Esophagus squamous epithelium (tissue), 5 donors: ENCODE data around the gene CAP1. TPM values are rescaled to one million over a fixed set of nuclear protein-coding genes. Genes with fewer than 3 reads are reported as not detected.

Experiments used
- DNase-seq: peaks from one replicate; lab custom pipeline; 2025; lab: John Stamatoyannopoulos, UW
- H3K27ac ChIP-seq, 4 donors: fragments of 200-600 bp; sonication (generic); one replicate each; pipeline ENCODE4 v1.5.1; 2016 to 2019; ENCODE audit warnings: mild to moderate bottlenecking in 1 of 4
- H3K27me3 ChIP-seq, 4 donors: fragments of 200-600 bp; sonication (generic); 1 replicate in 3 of 4; 2 replicates in 1 of 4; pipeline versions ENCODE4 v1.5.1 to v1.6.0; 2017 to 2021; ENCODE audit warnings: antibody characterized with exemption in 1 of 4
- H3K36me3 ChIP-seq, 3 donors: fragments of 200-600 bp; sonication (generic); one replicate each; pipeline ENCODE4 v1.5.1; 2016 to 2019
- H3K4me1 ChIP-seq, 3 donors: fragments of 200-600 bp; sonication (generic); one replicate each; pipeline ENCODE4 v1.5.1; 2017 to 2019
- H3K4me3 ChIP-seq, 4 donors: fragments of 200-600 bp; sonication (generic); 1 replicate in 3 of 4; 2 replicates in 1 of 4; pipeline ENCODE4 v1.5.1; 2016 to 2019; ENCODE audit warnings: mild to moderate bottlenecking in 2 of 4, moderate library complexity in 1 of 4
- H3K9me3 ChIP-seq, 3 donors: fragments of 200-600 bp; sonication (generic); one replicate each; pipeline ENCODE4 v1.5.1; 2016 to 2019
- POLR2A ChIP-seq, 4 donors: fragments of 450-650 bp; IDR thresholded peaks; one replicate each; pipeline ENCODE4 v1.6.1; 2017; ENCODE audit warnings: antibody characterized with exemption in 4 of 4, mild to moderate bottlenecking in 4 of 4, moderate library complexity in 3 of 4
- WGBS, 2 donors: methylation state at CpG; one replicate each; pipeline ENCODE4 v1.1.5; 2018; 5-methylcytosine and 5-hydroxymethylcytosine counted together
- intact Hi-C: fragments of 100-400 bp; cut with DNase I; formaldehyde crosslinking; loops from one replicate; pipeline ENCODE4 v1.15.0; 2022
- total RNA-seq, 4 donors: library from RNA; depleted of rRNA; stranded (reverse); fragments of >200 nt; gene quantifications; one replicate each; pipeline ENCODE4 v1.1.0, GENCODE V29; 2016
- TF ChIP-seq, protein P1 (sequence below), 6 experiments: fragments of 450-650 bp in 4 of 6; fragments of 200-600 bp in 2 of 6; sonication (generic) in 2 of 6; IDR thresholded peaks; one replicate each; pipeline ENCODE4 v1.5.1; 2016 to 2019; ENCODE audit warnings: antibody characterized with exemption in 6 of 6, mild to moderate bottlenecking in 4 of 6, moderate library complexity in 4 of 6
- donor health status: DM: yes; HTN: yes; CAD: no.

The CAP1 gene
- total RNA-seq, 4 donors from 2014 or later, result 157 to 282 (median 227) TPM

DNA sequence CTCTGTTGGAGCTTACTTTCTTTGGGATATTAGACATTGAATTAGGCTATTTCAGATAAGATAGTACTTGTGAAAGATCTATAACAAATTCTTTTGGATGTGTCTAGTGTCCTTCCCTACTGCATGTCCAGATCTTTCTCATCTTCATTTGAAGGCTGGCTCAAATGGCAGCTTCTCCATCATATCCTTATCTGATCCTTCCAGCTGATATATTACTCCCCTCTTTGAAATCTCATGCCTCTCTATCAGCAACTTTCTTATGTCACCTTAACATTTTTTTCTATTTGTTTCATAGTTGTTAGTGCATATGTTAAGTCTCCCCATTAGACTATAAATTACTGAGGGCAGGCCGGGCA, 17.5 kb downstream of the CAP1 start:
- Histone ChIP-seq H3K4me1 (peaks cover 4 to 87% (median 40%) of the 10 kb centered on the region in 3 donors), H3K27me3 (no peaks in the 10 kb centered on the region), H3K27ac (peak overlapping the region in 3 of 4 donors; percentile 2 to 71 (median 35)), H3K9me3 (no peaks in the 10 kb centered on the region), H3K36me3 (peaks cover under 1 to 64% (median 9%) of the 10 kb centered on the region in 3 donors), H3K4me3 (no peak overlapping the region)
- 83 to 100% methylated on average over 1 of the region's 1 CpG for WGBS, 2 donors
- TF ChIP-seq, protein P1, sequence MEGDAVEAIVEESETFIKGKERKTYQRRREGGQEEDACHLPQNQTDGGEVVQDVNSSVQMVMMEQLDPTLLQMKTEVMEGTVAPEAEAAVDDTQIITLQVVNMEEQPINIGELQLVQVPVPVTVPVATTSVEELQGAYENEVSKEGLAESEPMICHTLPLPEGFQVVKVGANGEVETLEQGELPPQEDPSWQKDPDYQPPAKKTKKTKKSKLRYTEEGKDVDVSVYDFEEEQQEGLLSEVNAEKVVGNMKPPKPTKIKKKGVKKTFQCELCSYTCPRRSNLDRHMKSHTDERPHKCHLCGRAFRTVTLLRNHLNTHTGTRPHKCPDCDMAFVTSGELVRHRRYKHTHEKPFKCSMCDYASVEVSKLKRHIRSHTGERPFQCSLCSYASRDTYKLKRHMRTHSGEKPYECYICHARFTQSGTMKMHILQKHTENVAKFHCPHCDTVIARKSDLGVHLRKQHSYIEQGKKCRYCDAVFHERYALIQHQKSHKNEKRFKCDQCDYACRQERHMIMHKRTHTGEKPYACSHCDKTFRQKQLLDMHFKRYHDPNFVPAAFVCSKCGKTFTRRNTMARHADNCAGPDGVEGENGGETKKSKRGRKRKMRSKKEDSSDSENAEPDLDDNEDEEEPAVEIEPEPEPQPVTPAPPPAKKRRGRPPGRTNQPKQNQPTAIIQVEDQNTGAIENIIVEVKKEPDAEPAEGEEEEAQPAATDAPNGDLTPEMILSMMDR (IDR thresholded peaks at IDR 0.05), result no peak
- TF ChIP-seq POLR2A (IDR thresholded peaks at IDR 0.05), result no peak
- intact Hi-C loops, result no loop called here
- no peak for DNase-seq

GRCh38 chr1:40058453-40059337, 18.2 kb downstream of the CAP1 start:
- Histone ChIP-seq H3K27me3 (no peaks in the 10 kb centered on the region), H3K4me1 (peaks cover 4 to 81% (median 40%) of the 10 kb centered on the region in 3 donors), H3K36me3 (peaks cover 6 to 70% (median 16%) of the 10 kb centered on the region in 3 donors), H3K4me3 (no peak overlapping the region), H3K27ac (peak overlapping the region in 3 of 4 donors; percentile 64 to 71 (median 67)), H3K9me3 (no peaks in the 10 kb centered on the region)
- intact Hi-C loops, result no loop called here
- 82 to 83% methylated on average over 7 of the region's 7 CpGs for WGBS, 2 donors
- TF ChIP-seq, protein P1 (IDR thresholded peaks at IDR 0.05), result no peak
- no peak for TF ChIP-seq POLR2A (IDR thresholded peaks at IDR 0.05)
- no peak for DNase-seq

- Histone ChIP-seq H3K4me1 (peaks cover 4 to 83% (median 36%) of the 10 kb centered on the region in 3 donors), H3K9me3 (no peaks in the 10 kb centered on the region), H3K36me3 (peaks cover 6 to 78% (median 23%) of the 10 kb centered on the region in 3 donors), H3K27ac (peak overlapping the region; percentile 26 to 71 (median 66)), H3K27me3 (no peaks in the 10 kb centered on the region), H3K4me3 (peak overlapping the region in 1 of 4 donors; percentile 1)
- no peak for DNase-seq
- intact Hi-C loops, result no loop called here
- TF ChIP-seq POLR2A (IDR thresholded peaks at IDR 0.05), result no peak
- TF ChIP-seq, protein P1 (IDR thresholded peaks at IDR 0.05), result no peak
- WGBS, 2 donors, result 34 to 38% methylated on average over 4 of the region's 4 CpGs
Measured at GRCh38 chr1:40059338-40059959, 18.9 kb downstream of the CAP1 start.

- 41 to 43% methylated on average over 7 of the region's 7 CpGs for WGBS, 2 donors
- Histone ChIP-seq H3K36me3 (peaks cover 6 to 85% (median 27%) of the 10 kb centered on the region in 3 donors), H3K27ac (peak overlapping the region; percentile 26 to 71 (median 66)), H3K4me3 (peak overlapping the region in 1 of 4 donors; percentile 1), H3K27me3 (no peaks in the 10 kb centered on the region), H3K4me1 (peaks cover 4 to 78% (median 32%) of the 10 kb centered on the region in 3 donors), H3K9me3 (no peaks in the 10 kb centered on the region)
- intact Hi-C loops, result no loop called here
- no peak for TF ChIP-seq POLR2A (IDR thresholded peaks at IDR 0.05)
- TF ChIP-seq, protein P1 (IDR thresholded peaks at IDR 0.05), result no peak
- no peak for DNase-seq
Measured at GRCh38 chr1:40059960-40060750, 19.6 kb downstream of the CAP1 start.
